ENCODE measurements around the gene TENM3.

The TENM3 gene

DNA sequence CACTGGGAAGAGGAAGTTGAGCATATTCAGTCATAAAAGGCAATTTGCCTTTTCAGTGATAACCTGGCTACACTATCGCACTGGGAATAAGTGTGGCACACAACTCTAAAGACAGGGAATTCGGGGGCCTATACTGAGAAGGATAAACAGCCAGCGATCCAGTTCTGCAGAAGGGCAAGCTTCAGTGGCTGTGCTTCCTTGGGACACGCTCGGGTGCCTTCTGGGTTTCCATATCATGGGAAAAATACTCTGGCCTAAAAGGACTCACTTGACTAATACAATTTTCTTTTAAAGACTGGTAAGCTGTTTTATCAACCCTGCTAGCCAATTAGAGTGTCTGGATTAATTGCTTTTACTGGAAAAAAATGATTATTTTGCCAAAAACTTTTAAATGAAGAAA is 58.5 kb downstream of the TENM3 start:
- TF ChIP-seq ZNF274 (IDR thresholded peaks at IDR 0.05; ENCODE audit: low read depth, low read length), result no peak
- no peak overlapping the region for H3K4me3 ChIP-seq (ENCODE audit: low read length)

DNA sequence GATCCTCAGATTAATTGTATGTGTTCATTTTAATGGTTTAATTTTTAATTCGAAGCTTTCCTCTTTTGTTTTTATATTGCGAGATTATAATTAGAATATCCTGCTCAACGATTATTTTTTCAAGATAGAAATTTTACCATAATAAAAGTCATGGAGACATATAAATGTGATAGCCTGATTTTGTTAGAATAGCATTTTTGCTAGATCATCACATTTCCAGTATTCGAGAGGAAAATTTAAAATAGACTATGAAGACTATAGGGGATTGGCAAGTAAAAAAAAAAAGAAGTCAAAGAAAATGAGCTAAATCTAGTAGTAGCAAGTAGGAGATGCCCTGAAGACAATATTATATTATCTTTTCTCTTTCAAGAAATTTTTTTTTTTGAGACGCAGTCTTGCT is 60.6 kb downstream of the TENM3 start:
- TF ChIP-seq ZNF274 (IDR thresholded peaks at IDR 0.05; ENCODE audit: low read depth, low read length), result no peak
- no peak overlapping the region for H3K4me3 ChIP-seq (ENCODE audit: low read length)

DNA sequence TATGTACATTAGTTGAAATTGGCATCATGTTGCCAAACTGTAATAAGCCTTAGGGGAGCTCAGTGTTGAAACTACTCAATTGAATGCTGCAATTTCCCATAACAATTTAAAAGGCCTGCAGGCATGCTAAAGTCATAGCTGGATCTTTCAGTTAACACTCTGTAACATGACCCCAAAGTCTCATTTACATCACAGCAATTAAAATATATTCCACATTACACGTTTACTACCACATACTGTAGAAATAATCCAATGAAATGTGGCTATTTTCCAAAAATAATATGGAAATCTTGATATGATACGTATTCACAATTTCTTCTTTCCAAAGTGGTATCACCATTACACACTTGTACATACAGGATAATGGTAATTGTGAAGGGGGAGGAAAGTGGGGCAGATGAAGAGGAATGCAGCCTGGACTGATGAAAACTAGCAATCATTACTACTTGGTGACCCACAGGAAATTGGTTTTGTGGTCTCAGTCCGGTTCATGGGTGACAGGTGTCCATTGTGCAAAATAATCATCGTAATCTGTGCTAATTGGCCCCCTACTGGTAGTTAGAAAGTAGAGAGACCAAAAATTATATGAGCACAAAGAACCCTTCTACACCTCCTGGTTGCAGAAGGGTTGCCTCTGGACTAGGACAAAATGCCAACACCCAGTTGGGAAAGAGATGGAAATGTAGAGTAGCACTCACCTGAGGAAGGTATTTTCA is 63.7 kb downstream of the TENM3 start:
- no peak overlapping the region for H3K4me3 ChIP-seq (ENCODE audit: low read length)
- no peak for TF ChIP-seq ZNF274 (IDR thresholded peaks at IDR 0.05; ENCODE audit: low read depth, low read length)

DNA sequence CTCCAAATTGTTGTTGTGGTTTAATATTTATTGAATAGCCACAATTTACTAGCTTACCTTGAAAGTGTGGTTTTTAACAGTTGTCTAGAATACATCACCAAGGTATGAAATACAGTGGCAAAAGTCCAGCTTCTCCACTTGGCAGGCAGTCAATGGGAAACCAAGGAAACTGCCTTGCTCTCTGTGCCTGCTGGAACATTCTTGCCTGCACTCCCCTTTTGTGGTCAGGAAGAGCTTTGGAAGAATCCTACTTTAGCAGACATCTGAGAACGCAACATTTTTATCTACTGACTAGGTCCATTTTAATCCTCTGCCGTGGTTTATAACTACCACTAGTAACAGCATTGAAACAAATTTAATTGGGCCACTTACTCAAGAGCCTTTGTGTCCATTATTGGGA is 64.5 kb downstream of the TENM3 start:
- TF ChIP-seq ZNF274 (IDR thresholded peaks at IDR 0.05; ENCODE audit: low read depth, low read length), result no peak
- no peak overlapping the region for H3K4me3 ChIP-seq (ENCODE audit: low read length)

DNA sequence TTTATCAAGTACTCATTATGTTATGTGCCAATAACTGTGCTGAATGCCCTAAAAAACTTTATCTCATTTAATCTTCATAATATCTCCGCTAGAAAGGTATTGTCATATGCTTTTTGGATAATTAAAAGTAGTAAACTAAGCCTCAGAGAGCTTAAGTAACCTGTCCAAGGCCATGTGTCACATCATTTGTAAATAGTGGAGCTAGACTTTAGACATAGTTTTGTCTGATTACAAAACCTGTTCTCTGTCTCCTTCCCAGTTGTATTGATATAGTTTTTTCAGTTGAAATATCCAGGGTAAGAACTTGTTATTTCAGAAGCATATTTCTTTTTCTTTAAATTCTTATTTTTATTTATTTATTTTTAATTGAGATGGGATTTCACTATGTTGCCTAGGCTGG is 66.7 kb downstream of the TENM3 start:
- no peak for TF ChIP-seq ZNF274 (IDR thresholded peaks at IDR 0.05; ENCODE audit: low read depth, low read length)
- no peak overlapping the region for H3K4me3 ChIP-seq (ENCODE audit: low read length)

DNA sequence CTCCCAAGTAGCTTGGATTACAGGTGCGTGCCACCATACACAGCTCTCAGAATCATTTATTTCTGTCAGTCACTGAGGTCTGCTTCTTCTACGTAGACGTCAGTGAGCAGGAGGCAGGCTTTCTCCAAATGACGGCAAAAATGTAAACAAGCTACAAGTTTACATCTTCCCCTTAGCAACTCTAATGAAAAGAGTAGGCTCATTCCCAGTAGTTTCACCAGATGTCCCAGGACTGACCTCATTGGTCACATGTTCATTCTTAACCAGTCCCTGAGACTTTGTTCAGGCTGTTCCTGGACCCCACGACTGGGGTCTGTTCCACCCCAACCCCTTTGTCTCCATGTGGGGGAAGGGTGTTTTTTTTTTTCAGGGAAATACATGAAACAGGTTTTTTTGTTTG is 67.1 kb downstream of the TENM3 start:
- H3K4me3 ChIP-seq (ENCODE audit: low read length), result no peak overlapping the region
- no peak for TF ChIP-seq ZNF274 (IDR thresholded peaks at IDR 0.05; ENCODE audit: low read depth, low read length)

DNA sequence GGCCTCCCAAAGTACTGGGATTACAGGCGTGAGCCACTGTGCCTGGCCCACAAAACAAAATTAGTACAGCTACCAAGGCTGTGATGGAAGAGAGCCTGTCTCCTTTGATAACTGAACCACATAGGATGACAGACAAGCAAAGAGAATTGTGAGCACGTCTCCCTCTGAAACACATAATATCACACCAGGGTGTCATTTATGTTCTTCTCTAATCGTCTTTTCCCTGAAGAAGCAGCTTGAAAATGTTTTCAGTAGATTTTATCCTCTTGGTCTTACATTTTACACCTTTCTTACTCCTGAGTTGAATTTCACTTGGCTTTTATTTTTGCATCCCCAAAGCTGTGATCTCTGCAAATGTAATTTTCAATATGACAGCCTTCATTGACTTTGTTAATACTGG is 67.8 kb downstream of the TENM3 start:
- TF ChIP-seq ZNF274 (IDR thresholded peaks at IDR 0.05; ENCODE audit: low read depth, low read length), result no peak
- H3K4me3 ChIP-seq (ENCODE audit: low read length), result no peak overlapping the region

DNA sequence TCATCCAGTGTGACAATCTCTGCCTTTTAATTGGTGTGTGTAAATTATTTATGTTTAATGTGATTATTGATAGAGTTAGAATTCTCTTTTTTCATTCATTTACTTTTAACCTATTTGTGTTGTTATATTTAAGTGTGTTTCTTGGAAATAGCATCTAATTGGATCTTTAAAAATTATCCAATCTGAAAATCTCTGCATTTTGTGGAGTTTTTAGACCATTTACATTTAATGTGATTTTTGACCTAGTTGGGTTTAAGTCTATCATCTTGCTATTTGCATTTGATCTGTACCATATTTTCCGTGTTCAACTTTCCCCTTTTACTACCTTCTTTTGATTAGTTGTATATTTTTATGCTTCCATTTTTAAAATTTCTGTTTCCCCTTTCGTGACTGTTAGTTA is 71.3 kb downstream of the TENM3 start:
- no peak for TF ChIP-seq ZNF274 (IDR thresholded peaks at IDR 0.05; ENCODE audit: low read depth, low read length)

DNA sequence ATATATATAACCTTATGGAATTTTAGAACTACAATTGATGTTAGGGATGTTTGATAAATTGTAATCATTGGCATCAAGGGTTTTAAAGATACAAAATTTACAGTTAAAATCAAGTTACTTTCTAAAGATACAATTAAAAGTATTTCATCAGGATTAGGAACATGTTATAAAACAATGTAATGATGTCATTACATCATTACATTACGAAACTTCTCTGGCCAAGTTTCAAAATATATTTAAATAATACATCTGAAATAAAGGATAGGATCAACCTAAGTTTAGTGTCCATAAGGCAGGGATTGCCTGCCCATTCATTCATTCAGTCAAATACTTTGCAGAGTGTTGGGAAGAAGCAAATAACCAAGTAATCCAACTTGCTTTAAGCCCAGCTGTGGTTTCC is 75.1 kb downstream of the TENM3 start:
- no peak overlapping the region for H3K4me3 ChIP-seq (ENCODE audit: low read length)
- TF ChIP-seq ZNF274 (IDR thresholded peaks at IDR 0.05; ENCODE audit: low read depth, low read length), result no peak

More for the DNA sequence above, 71.3 kb downstream of the TENM3 start:
- H3K4me3 ChIP-seq (ENCODE audit: low read length), result no peak overlapping the region

DNA sequence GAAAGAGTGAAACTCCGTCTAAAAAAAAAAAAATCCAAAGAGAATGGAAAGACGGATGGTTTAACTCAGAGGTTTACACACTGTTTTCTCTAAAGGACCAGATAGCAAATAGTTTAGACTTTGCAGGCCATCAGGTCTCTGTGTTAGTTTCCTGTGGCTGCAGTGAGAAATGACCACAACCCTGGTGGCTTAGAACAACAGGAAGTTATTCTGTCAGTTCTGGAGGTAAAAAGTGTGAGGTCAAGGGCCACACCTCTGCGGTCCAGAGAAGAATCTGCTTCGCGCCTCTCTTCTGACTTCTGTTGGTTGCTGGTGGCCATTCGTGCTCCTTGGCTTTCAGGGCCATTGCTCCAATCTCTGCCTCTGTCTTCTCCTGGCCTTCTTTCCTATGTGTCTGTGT is 76.9 kb downstream of the TENM3 start:
- TF ChIP-seq ZNF274 (IDR thresholded peaks at IDR 0.05; ENCODE audit: low read depth, low read length), result no peak
- no peak overlapping the region for H3K4me3 ChIP-seq (ENCODE audit: low read length)

DNA sequence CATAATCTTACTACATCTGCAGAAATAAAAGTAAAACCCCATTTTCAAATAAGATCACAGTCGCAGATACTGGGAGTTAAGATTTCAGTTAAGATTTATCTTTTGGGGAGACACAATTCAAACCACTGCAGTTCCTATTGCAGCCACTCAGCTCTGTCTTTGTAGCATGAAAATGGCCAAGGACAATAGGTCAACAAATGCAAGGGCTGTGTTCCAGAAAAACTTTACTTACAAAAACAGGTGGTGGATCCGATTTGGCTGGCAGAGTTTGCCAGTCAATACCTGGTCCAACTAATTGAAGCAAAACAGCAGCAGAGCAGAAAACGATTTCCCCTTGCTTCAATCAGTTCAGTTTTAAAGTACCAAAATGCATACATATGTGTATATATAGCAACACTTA is 77.4 kb downstream of the TENM3 start:
- H3K4me3 ChIP-seq (ENCODE audit: low read length), result no peak overlapping the region
- TF ChIP-seq ZNF274 (IDR thresholded peaks at IDR 0.05; ENCODE audit: low read depth, low read length), result no peak

DNA sequence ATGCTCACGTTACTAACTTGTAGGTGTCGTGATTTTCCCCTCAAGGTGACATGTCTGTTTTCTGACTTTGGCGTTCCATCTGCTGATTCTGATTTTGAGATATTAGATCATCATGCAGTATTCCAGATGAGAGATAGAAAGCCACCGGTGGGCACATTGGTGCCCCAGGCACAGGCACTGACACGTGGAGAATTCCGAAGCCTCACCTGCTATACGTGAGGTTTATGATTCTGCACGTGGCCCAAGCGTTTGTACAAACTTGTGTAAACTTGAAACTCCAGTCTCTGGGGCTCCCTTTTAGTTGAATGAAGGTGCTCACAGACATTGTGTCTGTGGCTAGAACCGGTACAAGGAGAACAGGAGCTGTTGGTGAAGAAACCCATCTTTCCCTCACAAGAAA is 81.1 kb downstream of the TENM3 start:
- H3K4me3 ChIP-seq (ENCODE audit: low read length), result no peak overlapping the region
- TF ChIP-seq ZNF274 (IDR thresholded peaks at IDR 0.05; ENCODE audit: low read depth, low read length), result no peak

DNA sequence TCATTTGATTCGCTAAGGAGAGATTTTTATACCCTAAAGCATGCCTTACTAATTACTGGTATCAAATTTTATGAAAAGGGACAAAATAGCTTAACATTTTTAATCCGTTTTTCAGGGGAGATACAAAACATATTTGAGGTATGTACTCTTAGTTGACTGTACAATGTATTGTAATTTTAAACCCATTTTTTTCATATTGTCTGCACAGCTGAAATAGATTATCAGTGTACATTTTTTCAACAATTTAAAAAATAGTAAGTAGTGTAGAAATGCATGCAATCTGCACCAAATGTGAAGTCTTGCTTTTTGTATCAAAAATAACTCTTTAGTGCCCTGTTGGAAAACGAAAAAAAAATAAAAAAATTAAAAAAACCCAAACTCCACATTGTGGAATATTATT is 82.2 kb downstream of the TENM3 start:
- no peak overlapping the region for H3K4me3 ChIP-seq (ENCODE audit: low read length)
- no peak for TF ChIP-seq ZNF274 (IDR thresholded peaks at IDR 0.05; ENCODE audit: low read depth, low read length)

DNA sequence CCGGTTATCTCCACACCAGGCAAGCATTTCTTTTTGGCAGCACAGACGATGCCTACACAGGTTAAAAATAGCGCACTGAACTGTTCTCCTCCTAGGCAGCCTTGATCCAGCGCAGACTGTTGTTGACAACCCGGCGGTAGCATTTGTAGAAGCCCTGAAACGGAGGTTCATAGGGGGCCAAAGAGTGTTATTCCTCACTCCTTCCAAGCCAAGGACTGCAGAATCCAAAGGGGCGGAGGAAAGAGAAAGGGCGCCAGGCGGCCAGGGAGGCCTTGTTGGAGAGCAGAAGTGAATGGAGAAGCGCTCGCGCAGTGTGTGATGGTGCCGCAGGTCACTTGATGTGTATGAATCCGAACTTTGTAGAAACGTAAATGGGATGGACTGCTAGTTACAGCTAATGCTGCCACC is 82.7 kb downstream of the TENM3 start:
- TF ChIP-seq ZNF274 (IDR thresholded peaks at IDR 0.05; ENCODE audit: low read depth, low read length), result no peak
- H3K4me3 ChIP-seq (ENCODE audit: low read length), result no peak overlapping the region

DNA sequence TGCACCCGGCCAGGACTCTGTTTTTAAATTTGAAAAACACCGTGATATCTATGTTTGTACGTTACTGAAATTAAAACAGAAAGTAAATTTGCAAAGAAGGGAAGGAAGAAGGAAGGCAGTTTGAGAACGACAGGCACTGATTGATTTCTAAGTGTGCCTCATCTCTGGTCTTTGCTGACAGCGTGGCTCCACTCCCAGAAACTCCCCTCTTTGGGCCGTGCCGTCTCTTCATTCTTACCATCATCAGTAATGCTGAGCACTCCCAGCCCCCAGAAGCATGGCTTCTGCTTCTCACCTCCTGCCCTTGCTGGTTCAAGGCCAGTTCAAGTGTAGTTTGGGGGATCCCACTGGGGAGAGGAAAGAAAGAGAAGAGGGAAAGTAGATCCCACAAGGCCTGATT is 85.3 kb downstream of the TENM3 start:
- H3K4me3 ChIP-seq (ENCODE audit: low read length), result no peak overlapping the region
- TF ChIP-seq ZNF274 (IDR thresholded peaks at IDR 0.05; ENCODE audit: low read depth, low read length), result no peak

DNA sequence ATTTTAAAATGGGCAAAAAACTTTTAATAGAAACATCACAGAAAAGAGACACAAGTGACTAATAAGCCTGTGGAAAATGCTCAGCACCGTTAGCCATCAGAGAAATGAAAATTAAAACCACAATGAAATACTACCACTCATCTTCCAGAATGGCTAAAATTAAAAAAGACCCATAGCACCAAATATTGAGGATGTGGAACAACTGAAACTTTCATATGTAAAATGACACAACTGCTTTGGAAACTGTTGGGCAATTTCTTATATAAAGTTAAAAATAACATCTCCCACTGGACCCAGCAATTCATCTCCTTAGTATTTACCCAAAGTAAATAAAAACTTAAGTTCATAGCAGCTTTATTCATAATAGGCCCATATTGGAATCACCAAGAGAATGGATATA is 94.2 kb downstream of the TENM3 start:
- TF ChIP-seq ZNF274 (IDR thresholded peaks at IDR 0.05; ENCODE audit: low read depth, low read length), result no peak
- no peak overlapping the region for H3K4me3 ChIP-seq (ENCODE audit: low read length)
